Heart left ventricle (tissue), 16 donors: ENCODE results near the gene CS. TPM values are rescaled to one million over a fixed set of nuclear protein-coding genes. Genes with fewer than 3 reads are reported as not detected.

ENCODE experiments used
- ATAC-seq, 4 donors: fragments of 200-7000 bp; cut with Tn5 transposase; one replicate each; pipeline ENCODE4 v1.9.1; 2020 to 2022; ENCODE audit warnings: moderate library complexity in 4 of 4, mild to moderate bottlenecking in 3 of 4, moderate number of reproducible peaks in 1 of 4
- DNase-seq, 5 donors: peaks; one replicate each; pipeline ENCODE4 v3.0.0-alpha.2; 2020
- H3K27ac ChIP-seq, 12 donors: fragments of 200-600 bp; sonication (generic) in 4 of 12; one replicate each; pipeline versions ENCODE4 v1.5.0 to v1.8.0; 2016 to 2022; ENCODE audit warnings: mild to moderate bottlenecking in 2 of 12
- H3K27me3 ChIP-seq, 9 donors: fragments of 200-600 bp; sonication (generic) in 2 of 9; one replicate each; pipeline versions ENCODE4 v1.5.1 to v1.8.0; 2016 to 2022; ENCODE audit warnings: mild to moderate bottlenecking in 3 of 9
- H3K36me3 ChIP-seq, 9 donors: fragments of 200-600 bp; sonication (generic) in 2 of 9; one replicate each; pipeline versions ENCODE4 v1.5.0 to v1.8.0; 2018 to 2022; ENCODE audit warnings: mild to moderate bottlenecking in 2 of 9
- H3K4me1 ChIP-seq, 12 donors: fragments of 200-600 bp; sonication (generic) in 4 of 12; one replicate each; pipeline versions ENCODE4 v1.5.0 to v1.8.0; 2016 to 2022; ENCODE audit warnings: mild to moderate bottlenecking in 3 of 12
- H3K4me3 ChIP-seq, 12 donors: fragments of 200-600 bp; sonication (generic) in 4 of 12; one replicate each; pipeline versions ENCODE4 v1.5.0 to v1.8.0; 2017 to 2022; ENCODE audit warnings: mild to moderate bottlenecking in 9 of 12, moderate library complexity in 4 of 12
- H3K9me3 ChIP-seq, 12 donors: fragments of 200-600 bp; sonication (generic) in 4 of 12; one replicate each; pipeline versions ENCODE4 v1.5.0 to v1.8.0; 2016 to 2022; ENCODE audit warnings: mild to moderate bottlenecking in 1 of 12
- CTCF ChIP-seq, 12 donors: fragments of 200-600 bp; sonication (generic) in 4 of 12; IDR thresholded peaks; one replicate each; pipeline versions ENCODE4 v1.5.0 to v1.8.0; 2018 to 2022; ENCODE audit warnings: antibody characterized with exemption in 12 of 12, mild to moderate bottlenecking in 5 of 12
- POLR2A ChIP-seq, 2 donors: fragments of 450-650 bp; IDR thresholded peaks; one replicate each; pipeline ENCODE4 v1.6.1; 2017; ENCODE audit warnings: antibody characterized with exemption in 2 of 2, mild to moderate bottlenecking in 2 of 2, moderate library complexity in 2 of 2
- WGBS, 4 donors: extraction: QIAGEN DNeasy Blood & Tissue Kit in 2 of 4; methylation state at CpG; one replicate each; pipeline versions ENCODE4 v1.1.5 to v1.1.7; 2013 to 2018; 5-methylcytosine and 5-hydroxymethylcytosine counted together
- intact Hi-C, 10 donors: fragments of 100-400 bp; cut with DNase I; formaldehyde crosslinking; loops; one replicate each; pipeline versions ENCODE4 v1.11.1 to v1.14.2; 2022
- polyA plus RNA-seq, 2 donors: library from polyadenylated mRNA; stranded (reverse); fragments of 200-250 nt; gene quantifications; one replicate each; pipeline ENCODE4 v1.2.3, GENCODE V29; 2013
- total RNA-seq, 9 donors: library from RNA; depleted of rRNA in 2 of 9; stranded (reverse); fragments of >200 nt in 2 of 9; fragmentation: NEBNext Ultra II Directional in 3 of 9; extraction: Animal tissue kit (Norgen Biotek cat#: 25700) in 3 of 9; gene quantifications; one replicate each; pipeline versions ENCODE4 v1.1.0 to v1.2.4, GENCODE V29; 2016 to 2023
- donor health status: ischemic (EF 13 %, LVEDD 7.1; RV severe dilation, severe dysfunction).
- donor health status: healthy with polysubstance abuse.
- donor health status: DM: no; HTN: yes; CAD: no.
- donor health status: DM: no; HTN: no; CAD: no.
- donor health status: ischemic (EF 25% LVEDD 6.9; RV normal size, moderate dysfunction).
- donor health status: ischemic (EF 25% LVEDD 5.7; RV mildly dilated, moderate dysfunction).
- donor health status: healthy.
- donor health status: DM: yes; HTN: yes; CAD: no.
- donor health status: ischemic (EF 35%, LVEDD 5.7; RV mildly dilated, moderate dysfunction).
- donor health status: nonischemic (EF 11% LVEDD 7.7; RV severe dilation, severe dysfunction).
- donor health status: DM: yes; HTN: yes; CAD: no.
- donor health status: PGD.
- donor health status: ischemic (EF 29% LVEDD 5.4; RV normal size, mild dysfunction).
- donor health status: nonischemic (EF 23%, LVEDD 6.1; RV moderate dilation, normal function).

The CS gene
- total and polyA plus RNA-seq, 11 donors: 165 to 866 (median 572) TPM

DNA sequence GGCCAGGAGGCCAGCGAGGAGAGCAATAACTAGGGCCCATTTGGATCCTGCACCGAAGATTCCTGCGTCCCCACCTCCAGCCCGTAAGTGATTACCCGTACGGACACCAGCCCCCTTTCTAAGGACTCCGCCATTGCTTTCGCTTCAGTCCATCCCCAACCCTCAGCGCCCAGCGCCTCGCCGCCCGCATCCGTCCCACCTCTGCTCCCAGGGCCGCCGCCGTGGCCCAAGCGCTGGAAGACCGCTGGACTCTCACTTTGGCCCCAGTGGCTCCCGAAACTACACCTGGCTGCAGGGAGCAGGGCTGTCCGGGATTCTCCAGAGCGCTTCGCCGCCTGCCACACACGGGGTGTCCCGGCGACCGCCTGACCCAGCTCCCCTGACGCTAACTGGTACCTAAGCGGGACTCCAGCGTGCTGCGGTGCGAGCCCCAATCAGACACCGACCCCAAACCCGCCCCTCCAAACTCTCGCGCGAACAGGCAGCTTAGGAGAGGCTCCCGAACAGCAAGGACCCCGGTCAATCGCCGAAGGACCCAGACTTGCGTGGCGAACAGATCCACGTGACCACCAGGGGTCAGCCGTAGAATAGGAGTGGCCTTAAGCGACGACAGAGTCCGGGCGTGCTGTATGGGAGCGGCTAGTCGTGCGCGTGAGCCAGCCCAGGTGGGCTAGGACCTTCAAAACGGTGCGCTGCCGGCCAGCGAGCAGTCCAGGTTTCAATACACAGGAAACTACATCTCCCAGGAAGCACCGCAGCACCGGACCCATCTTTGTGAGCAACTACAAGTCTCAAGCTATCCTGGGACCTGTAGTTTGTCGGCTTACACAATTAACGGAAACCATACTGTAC is 15.7 kb upstream of the CS start, which contains the start of gene CNPY2:
Gene CNPY2 (minus strand): TSS at position 367 of the 852 bp plus-strand sequence. CDS start 771 bp downstream, outside the sequence.
- TF ChIP-seq POLR2A (IDR thresholded peaks at IDR 0.05) (peak in 1 of 2 donors; percentile 80), CTCF (IDR thresholded peaks at IDR 0.05) (peak in 8 of 12 donors; percentile 14 to 36 (median 24))
- Histone ChIP-seq H3K36me3 (peaks cover 0 to 72% (median 55%) of the 10 kb centered on the region in 9 donors), H3K9me3 (no peaks in the 10 kb centered on the region), H3K27ac (peak within 1 kb of the TSS; percentile 84 to 99 (median 93)), H3K27me3 (no peaks in the 10 kb centered on the region), H3K4me3 (peak within 1 kb of the TSS; percentile 44 to 97 (median 88)), H3K4me1 (peaks cover 0 to 20% (median 13%) of the 10 kb centered on the region in 12 donors)
- peak; percentile 93 to 96 (median 96) for ATAC-seq
- intact Hi-C loops: loop anchor here in 3 of 10 donors (1.0 to 10.0 kb wide), 5 partner anchors 44 to 199 kb away; partner anchors contain the start of genes SPRYD4 (in 2 of the 3), STAT2 (in 2 of the 3), ESYT1 (in 1 of the 3) and RPL41 (in 1 of the 3)
- WGBS, 4 donors: 0 to 1% (median 0%) methylated on average over 28 to 62 of the region's 62 CpGs
- DNase-seq: peak; percentile 95 to 97 (median 97)

GRCh38 chr12:56315249-56315621 is 15.1 kb upstream of the CS start:
- Histone ChIP-seq H3K9me3 (no peaks in the 10 kb centered on the region), H3K27ac (peak overlapping the region; percentile 84 to 99 (median 93)), H3K27me3 (no peaks in the 10 kb centered on the region), H3K4me1 (peaks cover 0 to 20% (median 13%) of the 10 kb centered on the region in 12 donors), H3K36me3 (peaks cover 0 to 72% (median 56%) of the 10 kb centered on the region in 9 donors), H3K4me3 (peak overlapping the region; percentile 44 to 97 (median 88))
- DNase-seq (no peak), ATAC-seq (peak in 1 of 4 donors; percentile 5)
- 0 to 2% (median 1%) methylated on average over 3 to 11 of the region's 11 CpGs for WGBS, 4 donors
- intact Hi-C loops: loop anchor here in 3 of 10 donors (5.0 to 10.0 kb wide), 4 partner anchors 150 to 198 kb away; partner anchors contain the start of genes SPRYD4 (in 2 of the 3), ESYT1 (in 1 of the 3), RPL41 (in 1 of the 3) and ZC3H10 (in 1 of the 3)
- no peak for TF ChIP-seq CTCF (IDR thresholded peaks at IDR 0.05)
- no peak for TF ChIP-seq POLR2A (IDR thresholded peaks at IDR 0.05)

DNA sequence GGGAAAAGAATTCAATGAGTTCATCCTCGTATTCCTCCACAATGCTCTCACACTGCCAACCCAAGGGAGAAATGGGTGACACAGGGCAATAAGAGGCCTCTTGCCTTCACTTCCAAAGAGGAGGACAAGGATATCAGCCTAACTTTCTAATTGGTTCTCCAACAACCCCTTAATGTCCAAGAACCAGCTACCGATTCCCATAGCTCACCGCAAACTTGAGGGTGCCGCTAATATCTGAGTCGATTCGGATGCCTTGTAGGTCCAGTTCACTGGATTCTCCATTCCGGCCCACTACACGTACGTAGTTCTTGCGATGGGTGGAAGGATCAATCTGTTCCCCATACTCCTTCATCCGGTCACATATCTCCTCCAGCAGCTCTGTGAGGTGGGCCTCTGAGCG is 10.9 kb upstream of the CS start:
- intact Hi-C loops: loop anchor here in 1 of 10 donors (10.0 kb wide), 2 partner anchors 154 to 186 kb away; partner anchors contain the start of genes ESYT1 and SPRYD4
- Histone ChIP-seq H3K9me3 (no peaks in the 10 kb centered on the region), H3K27me3 (no peaks in the 10 kb centered on the region), H3K27ac (no peak overlapping the region), H3K4me1 (peaks cover 0 to 13% (median 8%) of the 10 kb centered on the region in 12 donors), H3K4me3 (no peak overlapping the region), H3K36me3 (peaks cover 0 to 82% (median 69%) of the 10 kb centered on the region in 9 donors)
- TF ChIP-seq POLR2A (IDR thresholded peaks at IDR 0.05) (no peak), CTCF (IDR thresholded peaks at IDR 0.05) (no peak)
- DNase-seq (no peak), ATAC-seq (no peak)
- 94 to 97% (median 95%) methylated on average over 12 of the region's 12 CpGs for WGBS, 4 donors

DNA sequence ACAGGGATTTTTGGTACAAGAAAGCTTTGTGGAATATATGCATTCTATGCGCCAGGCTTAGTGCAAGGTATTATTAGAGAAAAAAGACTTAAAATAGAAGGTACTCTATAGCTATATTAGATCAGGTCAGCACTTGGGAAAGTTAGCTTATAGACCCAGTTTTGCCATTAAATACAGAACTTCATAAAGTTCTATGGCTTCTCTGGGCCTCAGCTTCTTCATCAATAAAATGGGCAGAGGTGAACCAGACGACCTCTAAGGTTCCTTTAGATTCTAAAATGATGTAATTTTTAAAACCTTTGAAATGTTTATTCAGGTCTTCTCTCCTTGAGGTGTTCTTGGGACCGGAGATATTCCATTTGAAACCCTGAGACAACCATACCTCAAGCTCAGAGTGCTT is 8.6 kb upstream of the CS start:
- no peaks in the 10 kb centered on the region for H3K27me3 ChIP-seq
- DNase-seq (no peak), ATAC-seq (no peak)
- no peak overlapping the region for H3K4me3 ChIP-seq
- no peak for TF ChIP-seq POLR2A (IDR thresholded peaks at IDR 0.05)
- TF ChIP-seq CTCF (IDR thresholded peaks at IDR 0.05): no peak
- H3K36me3 ChIP-seq: peaks cover 0 to 94% (median 78%) of the 10 kb centered on the region in 9 donors
- 90 to 97% (median 92%) methylated on average over 3 of the region's 3 CpGs for WGBS, 4 donors
- no peaks in the 10 kb centered on the region for H3K4me1 ChIP-seq
- no peak overlapping the region for H3K27ac ChIP-seq
- H3K9me3 ChIP-seq: no peaks in the 10 kb centered on the region
- intact Hi-C loops: no loop called here
